WTC11 (cell line): Measurements from ENCODE around the gene ROCK1.

Experiments
- ELF4 ChIP-seq: sonication (generic); formaldehyde crosslinking; IDR thresholded peaks from 2 replicates; pipeline ENCODE4 v1.8.1; 2022; ENCODE audit warnings: low read depth, mild to moderate bottlenecking, moderate library complexity, missing genetic modification reagents
- ESRRA ChIP-seq: sonication (generic); formaldehyde crosslinking; IDR thresholded peaks from 2 replicates; pipeline ENCODE4 v1.8.1; 2022; ENCODE audit warnings: mild to moderate bottlenecking, missing genetic modification reagents, borderline replicate concordance
- JUN ChIP-seq: sonication (generic); formaldehyde crosslinking; IDR thresholded peaks from 2 replicates; pipeline ENCODE4 v1.8.0; 2023; ENCODE audit warnings: mild to moderate bottlenecking, missing genetic modification reagents
- SMAD3 ChIP-seq: sonication (generic); formaldehyde crosslinking; IDR thresholded peaks from 2 replicates; pipeline ENCODE4 v1.8.0; 2022; ENCODE audit warnings: missing genetic modification reagents, mild to moderate bottlenecking, borderline replicate concordance
- SP1 ChIP-seq: sonication (generic); formaldehyde crosslinking; conservative IDR thresholded peaks from 2 replicates; pipeline ENCODE4 v1.8.1; 2022; ENCODE audit warnings: missing genetic modification reagents
- TEAD4 ChIP-seq: sonication (generic); formaldehyde crosslinking; IDR thresholded peaks from 2 replicates; pipeline ENCODE4 v1.8.0; 2022; ENCODE audit warnings: mild to moderate bottlenecking, missing genetic modification reagents
- ZNF671 ChIP-seq: fragments of 250-450 bp; sonication (Bioruptor Pico); IDR thresholded peaks from 2 replicates; pipeline ENCODE4 v1.8.0; 2021; ENCODE audit warnings: mild to moderate bottlenecking
- TF ChIP-seq, protein P1 (sequence below): fragments of 200-600 bp; IDR thresholded peaks from 2 replicates; pipeline ENCODE4 v1.8.0; 2022; ENCODE audit warnings: antibody characterized with exemption
- TF ChIP-seq, protein P2 (sequence below): sonication (generic); formaldehyde crosslinking; IDR thresholded peaks from 2 replicates; pipeline ENCODE4 v1.8.0; 2022; ENCODE audit warnings: mild to moderate bottlenecking, missing genetic modification reagents
- TF ChIP-seq, protein P3 (sequence below): sonication (generic); formaldehyde crosslinking; IDR thresholded peaks from 2 replicates; pipeline ENCODE4 v1.8.1; 2023; ENCODE audit warnings: mild to moderate bottlenecking, missing genetic modification reagents, moderate library complexity
- TF ChIP-seq, protein P4 (sequence below): sonication (generic); formaldehyde crosslinking; IDR thresholded peaks from 2 replicates; pipeline ENCODE4 v1.8.0; 2022; ENCODE audit warnings: mild to moderate bottlenecking, missing genetic modification reagents

DNA sequence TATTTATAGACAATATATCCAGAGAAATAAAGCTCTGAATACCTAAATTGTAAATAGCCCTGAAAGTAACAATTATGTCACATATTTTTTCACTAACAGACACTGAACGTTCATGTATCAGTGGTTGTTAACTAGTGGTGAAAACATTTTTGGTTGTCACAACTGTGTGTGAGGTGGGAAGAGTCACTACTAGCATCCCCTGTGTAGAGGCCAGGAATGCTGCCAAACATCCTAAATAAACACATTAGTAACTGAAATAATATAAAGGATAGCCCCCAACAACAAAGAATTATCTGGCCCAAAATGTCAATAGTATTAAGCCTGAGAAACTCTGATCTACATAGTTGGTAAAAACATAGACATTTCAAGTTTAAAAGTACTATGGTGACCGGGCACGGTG lies 64.5 kb downstream of the ROCK1 start:
- TF ChIP-seq, protein P1, sequence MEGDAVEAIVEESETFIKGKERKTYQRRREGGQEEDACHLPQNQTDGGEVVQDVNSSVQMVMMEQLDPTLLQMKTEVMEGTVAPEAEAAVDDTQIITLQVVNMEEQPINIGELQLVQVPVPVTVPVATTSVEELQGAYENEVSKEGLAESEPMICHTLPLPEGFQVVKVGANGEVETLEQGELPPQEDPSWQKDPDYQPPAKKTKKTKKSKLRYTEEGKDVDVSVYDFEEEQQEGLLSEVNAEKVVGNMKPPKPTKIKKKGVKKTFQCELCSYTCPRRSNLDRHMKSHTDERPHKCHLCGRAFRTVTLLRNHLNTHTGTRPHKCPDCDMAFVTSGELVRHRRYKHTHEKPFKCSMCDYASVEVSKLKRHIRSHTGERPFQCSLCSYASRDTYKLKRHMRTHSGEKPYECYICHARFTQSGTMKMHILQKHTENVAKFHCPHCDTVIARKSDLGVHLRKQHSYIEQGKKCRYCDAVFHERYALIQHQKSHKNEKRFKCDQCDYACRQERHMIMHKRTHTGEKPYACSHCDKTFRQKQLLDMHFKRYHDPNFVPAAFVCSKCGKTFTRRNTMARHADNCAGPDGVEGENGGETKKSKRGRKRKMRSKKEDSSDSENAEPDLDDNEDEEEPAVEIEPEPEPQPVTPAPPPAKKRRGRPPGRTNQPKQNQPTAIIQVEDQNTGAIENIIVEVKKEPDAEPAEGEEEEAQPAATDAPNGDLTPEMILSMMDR: no peak
- TF ChIP-seq, protein P2, sequence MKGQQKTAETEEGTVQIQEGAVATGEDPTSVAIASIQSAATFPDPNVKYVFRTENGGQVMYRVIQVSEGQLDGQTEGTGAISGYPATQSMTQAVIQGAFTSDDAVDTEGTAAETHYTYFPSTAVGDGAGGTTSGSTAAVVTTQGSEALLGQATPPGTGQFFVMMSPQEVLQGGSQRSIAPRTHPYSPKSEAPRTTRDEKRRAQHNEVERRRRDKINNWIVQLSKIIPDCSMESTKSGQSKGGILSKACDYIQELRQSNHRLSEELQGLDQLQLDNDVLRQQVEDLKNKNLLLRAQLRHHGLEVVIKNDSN: no peak
- TF ChIP-seq JUN (CRISPR knock-in tag) (no peak), ZNF671 (CRISPR knock-in tag) (no peak), TEAD4 (CRISPR knock-in tag) (no peak), ESRRA (CRISPR knock-in tag) (no peak), SP1 (no peak), ELF4 (CRISPR knock-in tag) (no peak), SMAD3 (CRISPR knock-in tag) (no peak)
- TF ChIP-seq, protein P3, sequence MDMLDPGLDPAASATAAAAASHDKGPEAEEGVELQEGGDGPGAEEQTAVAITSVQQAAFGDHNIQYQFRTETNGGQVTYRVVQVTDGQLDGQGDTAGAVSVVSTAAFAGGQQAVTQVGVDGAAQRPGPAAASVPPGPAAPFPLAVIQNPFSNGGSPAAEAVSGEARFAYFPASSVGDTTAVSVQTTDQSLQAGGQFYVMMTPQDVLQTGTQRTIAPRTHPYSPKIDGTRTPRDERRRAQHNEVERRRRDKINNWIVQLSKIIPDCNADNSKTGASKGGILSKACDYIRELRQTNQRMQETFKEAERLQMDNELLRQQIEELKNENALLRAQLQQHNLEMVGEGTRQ (CRISPR knock-in tag): no peak
- TF ChIP-seq, protein P4, sequence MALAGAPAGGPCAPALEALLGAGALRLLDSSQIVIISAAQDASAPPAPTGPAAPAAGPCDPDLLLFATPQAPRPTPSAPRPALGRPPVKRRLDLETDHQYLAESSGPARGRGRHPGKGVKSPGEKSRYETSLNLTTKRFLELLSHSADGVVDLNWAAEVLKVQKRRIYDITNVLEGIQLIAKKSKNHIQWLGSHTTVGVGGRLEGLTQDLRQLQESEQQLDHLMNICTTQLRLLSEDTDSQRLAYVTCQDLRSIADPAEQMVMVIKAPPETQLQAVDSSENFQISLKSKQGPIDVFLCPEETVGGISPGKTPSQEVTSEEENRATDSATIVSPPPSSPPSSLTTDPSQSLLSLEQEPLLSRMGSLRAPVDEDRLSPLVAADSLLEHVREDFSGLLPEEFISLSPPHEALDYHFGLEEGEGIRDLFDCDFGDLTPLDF (CRISPR knock-in tag): no peak
